Panc1 (cell line): ENCODE data around the gene DDX59. TPM values are rescaled to one million over a fixed set of nuclear protein-coding genes. Genes with fewer than 3 reads are reported as not detected.
A peak's percentile ranks its signal among the peaks of the same experiment; 100 is the strongest.

ENCODE experiments used
- ATAC-seq: fragments of 200-7000 bp; cut with Tn5 transposase; 2 replicates; pipeline ENCODE4 v1.9.1; 2020; ENCODE audit warnings: mild to moderate bottlenecking, moderate library complexity
- BruUV-seq: library from RNA; stranded (reverse); fragments of 400-500 nt; replicated peaks from 2 replicates; lab custom pipeline; 2021; lab: Mats Ljungman, UMichigan
- CTCF ChIA-PET: fragments of 300-600 bp; sonication (Branson Sonifier 250); formaldehyde crosslinking; loops from one replicate; lab custom pipeline; 2022; ENCODE audit warnings: antibody characterized with exemption; lab: Charles Lee
- POLR2A ChIA-PET: fragments of 300-600 bp; sonication (Branson Sonifier 250); formaldehyde crosslinking; loops from one replicate; lab custom pipeline; 2022; ENCODE audit warnings: antibody characterized with exemption; lab: Charles Lee
- DNase-seq: peaks from one replicate; pipeline ENCODE4 v3.0.0-alpha.2; 2010; ENCODE audit warnings: low read depth, low spot score
- H3K27ac ChIP-seq: 2 replicates; pipeline ENCODE4 v1.5.1; 2011; ENCODE audit warnings: mild to moderate bottlenecking, low read length, inconsistent platforms
- H3K27me3 ChIP-seq: fragments of 200-500 bp; sonication (Bioruptor generic); 2 replicates; pipeline ENCODE4 v1.6.0; 2014; ENCODE audit warnings: low read length, inconsistent platforms; ENCODE audit not compliant: control insufficient read depth, insufficient read depth
- H3K36me3 ChIP-seq: fragments of 200-500 bp; sonication (Bioruptor generic); 2 replicates; pipeline ENCODE4 v1.5.1; 2014; ENCODE audit warnings: inconsistent platforms, mild to moderate bottlenecking, low read length, moderate library complexity; ENCODE audit not compliant: control insufficient read depth, insufficient read depth
- H3K4me1 ChIP-seq: 2 replicates; pipeline ENCODE4 v1.5.1; 2011; ENCODE audit warnings: inconsistent platforms, mild to moderate bottlenecking, low read length, moderate library complexity; ENCODE audit not compliant: control insufficient read depth, insufficient read depth
- H3K4me3 ChIP-seq, 2 experiments: 2 replicates each; pipeline ENCODE4 v1.5.1; 2011 to 2012; ENCODE audit warnings: low read depth in 2 of 2, low read length in 2 of 2, mild to moderate bottlenecking in 2 of 2, inconsistent platforms in 1 of 2, moderate library complexity in 1 of 2
- H3K9me3 ChIP-seq: fragments of 200-500 bp; sonication (Bioruptor generic); 2 replicates; pipeline ENCODE4 v1.5.1; 2014; ENCODE audit warnings: low read depth, mild to moderate bottlenecking, inconsistent platforms, low read length, moderate library complexity; ENCODE audit not compliant: control insufficient read depth, insufficient read depth
- POLR2AphosphoS5 ChIP-seq: IDR thresholded peaks from 2 replicates; pipeline ENCODE4 v1.6.1; 2012; ENCODE audit warnings: mild to moderate bottlenecking, low read depth, low read length, moderate library complexity
- SIN3A ChIP-seq: IDR thresholded peaks from 2 replicates; pipeline ENCODE4 v1.6.1; 2012; ENCODE audit warnings: low read depth, mild to moderate bottlenecking, low read length, moderate library complexity, borderline replicate concordance; ENCODE audit not compliant: insufficient read depth
- TCF7L2 ChIP-seq: IDR thresholded peaks from 2 replicates; pipeline ENCODE4 v1.6.1; 2011; ENCODE audit warnings: mild to moderate bottlenecking, low read depth, low read length, inconsistent platforms
- in situ Hi-C: cut with HindIII; loops from 2 replicates; pipeline ENCODE4 v1.10.0; 2016; ENCODE audit warnings: low sequenced_read_pairs, low pct_unique_long_range_greater_than_20kb
- intact Hi-C: fragments of 100-400 bp; cut with micrococcal nuclease; formaldehyde crosslinking; loops from one replicate; pipeline ENCODE4 v1.10.0; 2022; ENCODE audit not compliant: unreplicated experiment
- total RNA-seq: library from RNA; stranded (reverse); gene quantifications from one replicate; pipeline ENCODE4 v1.2.1, GENCODE V29; 2021; ENCODE audit not compliant: unreplicated experiment
- TF ChIP-seq, protein P1 (sequence below), 2 experiments: IDR thresholded peaks; 2 replicates each; pipeline ENCODE4 v1.6.1; 2011 to 2012; ENCODE audit warnings: low read depth in 2 of 2, control low read depth in 1 of 2, low read length in 1 of 2, mild to moderate bottlenecking in 1 of 2, moderate library complexity in 1 of 2; ENCODE audit not compliant: insufficient read depth in 1 of 2
- TF ChIP-seq, protein P2 (sequence below): fragments of 450-650 bp; IDR thresholded peaks from 2 replicates; pipeline ENCODE4 v1.5.1; 2017; ENCODE audit warnings: mild to moderate bottlenecking

DDX59 gene
- total RNA-seq, 1 experiment from 2014 or later, result 26.4 TPM

DNA sequence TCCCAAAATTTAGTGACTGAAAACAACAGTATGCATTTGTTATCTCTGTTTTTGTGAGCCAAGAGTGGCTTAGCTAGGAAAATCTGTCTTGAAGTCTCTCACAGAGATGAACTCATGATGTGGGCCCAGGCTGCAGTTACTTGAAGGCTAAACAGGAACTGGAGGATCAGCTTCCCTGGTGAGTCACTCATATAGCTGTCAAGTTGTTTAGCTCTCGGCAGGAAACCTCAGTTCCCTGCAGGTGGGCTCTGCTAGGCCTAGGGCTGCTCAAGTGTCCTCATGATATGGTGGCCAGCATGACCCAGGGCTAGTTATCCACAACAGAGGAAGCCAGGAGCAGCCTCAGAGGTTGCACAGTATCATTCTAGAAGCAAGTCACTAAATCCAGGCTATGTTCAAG lies 30.2 kb upstream of the DDX59 start:
- Histone ChIP-seq H3K27me3 (no peaks in the 10 kb centered on the region), H3K4me1 (no peaks in the 10 kb centered on the region), H3K36me3 (no peaks in the 10 kb centered on the region), H3K4me3 (no peak overlapping the region), H3K9me3 (no peaks in the 10 kb centered on the region), H3K27ac (no peak overlapping the region)
- intact Hi-C loops (no loop called here), in situ Hi-C loops (no loop called here)
- no TSS peak for BruUV-seq
- ChIA-PET POLR2A (no interaction called here), CTCF (no interaction called here)
- DNase-seq (no peak), ATAC-seq (peak; percentile 60; the same call in 1 of the 2 replicates)
- TF ChIP-seq TCF7L2 (no peak), SIN3A (no peak), POLR2AphosphoS5 (no peak)
- TF ChIP-seq, protein P1, sequence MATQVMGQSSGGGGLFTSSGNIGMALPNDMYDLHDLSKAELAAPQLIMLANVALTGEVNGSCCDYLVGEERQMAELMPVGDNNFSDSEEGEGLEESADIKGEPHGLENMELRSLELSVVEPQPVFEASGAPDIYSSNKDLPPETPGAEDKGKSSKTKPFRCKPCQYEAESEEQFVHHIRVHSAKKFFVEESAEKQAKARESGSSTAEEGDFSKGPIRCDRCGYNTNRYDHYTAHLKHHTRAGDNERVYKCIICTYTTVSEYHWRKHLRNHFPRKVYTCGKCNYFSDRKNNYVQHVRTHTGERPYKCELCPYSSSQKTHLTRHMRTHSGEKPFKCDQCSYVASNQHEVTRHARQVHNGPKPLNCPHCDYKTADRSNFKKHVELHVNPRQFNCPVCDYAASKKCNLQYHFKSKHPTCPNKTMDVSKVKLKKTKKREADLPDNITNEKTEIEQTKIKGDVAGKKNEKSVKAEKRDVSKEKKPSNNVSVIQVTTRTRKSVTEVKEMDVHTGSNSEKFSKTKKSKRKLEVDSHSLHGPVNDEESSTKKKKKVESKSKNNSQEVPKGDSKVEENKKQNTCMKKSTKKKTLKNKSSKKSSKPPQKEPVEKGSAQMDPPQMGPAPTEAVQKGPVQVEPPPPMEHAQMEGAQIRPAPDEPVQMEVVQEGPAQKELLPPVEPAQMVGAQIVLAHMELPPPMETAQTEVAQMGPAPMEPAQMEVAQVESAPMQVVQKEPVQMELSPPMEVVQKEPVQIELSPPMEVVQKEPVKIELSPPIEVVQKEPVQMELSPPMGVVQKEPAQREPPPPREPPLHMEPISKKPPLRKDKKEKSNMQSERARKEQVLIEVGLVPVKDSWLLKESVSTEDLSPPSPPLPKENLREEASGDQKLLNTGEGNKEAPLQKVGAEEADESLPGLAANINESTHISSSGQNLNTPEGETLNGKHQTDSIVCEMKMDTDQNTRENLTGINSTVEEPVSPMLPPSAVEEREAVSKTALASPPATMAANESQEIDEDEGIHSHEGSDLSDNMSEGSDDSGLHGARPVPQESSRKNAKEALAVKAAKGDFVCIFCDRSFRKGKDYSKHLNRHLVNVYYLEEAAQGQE (IDR thresholded peaks at IDR 0.05; ENCODE audit: insufficient read depth in 1 of 2, low read depth in 2 of 2, low read length in 1 of 2), result no peak
- TF ChIP-seq, protein P2, sequence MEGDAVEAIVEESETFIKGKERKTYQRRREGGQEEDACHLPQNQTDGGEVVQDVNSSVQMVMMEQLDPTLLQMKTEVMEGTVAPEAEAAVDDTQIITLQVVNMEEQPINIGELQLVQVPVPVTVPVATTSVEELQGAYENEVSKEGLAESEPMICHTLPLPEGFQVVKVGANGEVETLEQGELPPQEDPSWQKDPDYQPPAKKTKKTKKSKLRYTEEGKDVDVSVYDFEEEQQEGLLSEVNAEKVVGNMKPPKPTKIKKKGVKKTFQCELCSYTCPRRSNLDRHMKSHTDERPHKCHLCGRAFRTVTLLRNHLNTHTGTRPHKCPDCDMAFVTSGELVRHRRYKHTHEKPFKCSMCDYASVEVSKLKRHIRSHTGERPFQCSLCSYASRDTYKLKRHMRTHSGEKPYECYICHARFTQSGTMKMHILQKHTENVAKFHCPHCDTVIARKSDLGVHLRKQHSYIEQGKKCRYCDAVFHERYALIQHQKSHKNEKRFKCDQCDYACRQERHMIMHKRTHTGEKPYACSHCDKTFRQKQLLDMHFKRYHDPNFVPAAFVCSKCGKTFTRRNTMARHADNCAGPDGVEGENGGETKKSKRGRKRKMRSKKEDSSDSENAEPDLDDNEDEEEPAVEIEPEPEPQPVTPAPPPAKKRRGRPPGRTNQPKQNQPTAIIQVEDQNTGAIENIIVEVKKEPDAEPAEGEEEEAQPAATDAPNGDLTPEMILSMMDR, result no peak

DNA sequence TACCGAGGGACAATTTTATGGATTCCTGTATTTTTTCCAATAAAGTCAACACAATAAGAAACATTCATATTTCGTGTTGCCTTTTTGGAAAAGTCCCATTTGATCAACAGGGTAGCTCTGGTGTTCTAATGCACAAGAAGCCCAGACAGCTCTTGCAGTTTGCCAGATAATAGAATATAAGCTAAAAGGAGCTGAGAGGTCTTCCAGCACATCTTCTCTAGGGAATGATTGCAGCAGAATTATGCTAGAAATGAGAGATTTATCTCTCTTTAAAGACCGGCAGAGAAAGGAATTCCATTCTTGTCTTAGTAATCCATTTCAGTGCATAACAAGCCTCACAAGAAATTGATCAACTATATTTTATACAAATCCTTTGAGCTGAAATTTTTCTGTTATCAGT lies 25.0 kb upstream of the DDX59 start:
- in situ Hi-C loops, result no loop called here
- BruUV-seq, result no TSS peak
- CTCF ChIA-PET, result no interaction called here

More for the DNA sequence above, 25.0 kb upstream of the DDX59 start:
- intact Hi-C loops, result no loop called here
- no peak overlapping the region for H3K27ac ChIP-seq
- no peaks in the 10 kb centered on the region for H3K36me3 ChIP-seq
- DNase-seq (no peak), ATAC-seq (no peak)
- H3K9me3 ChIP-seq, result no peaks in the 10 kb centered on the region
- H3K4me1 ChIP-seq, result no peaks in the 10 kb centered on the region
- H3K4me3 ChIP-seq, result no peak overlapping the region
- POLR2A ChIA-PET, result no interaction called here
- TF ChIP-seq POLR2AphosphoS5 (no peak), SIN3A (no peak), TCF7L2 (no peak)
- TF ChIP-seq, protein P2, result no peak
- TF ChIP-seq, protein P1 (IDR thresholded peaks at IDR 0.05; ENCODE audit: insufficient read depth in 1 of 2, low read depth in 2 of 2, low read length in 1 of 2), result no peak
- no peaks in the 10 kb centered on the region for H3K27me3 ChIP-seq
